NK-92 treated with Interleukin-12 subunit alpha and Interleukin-12 subunit beta, amount 100 ng/mL, for 24 hours (cell line): Measurements from ENCODE around the gene ABCA7.
A peak's percentile ranks its signal among the peaks of the same experiment; 100 is the strongest.

Experiments used
- DNase-seq: peaks from one replicate; lab custom pipeline; 2025; lab: John Stamatoyannopoulos, UW

Gene ABCA7

GRCh38 chr19:1040476-1041271 lies 767 bp downstream of the ABCA7 start:
- peak; percentile 52 for DNase-seq

- DNase-seq = no peak
These were observed 1.4 kb downstream of the ABCA7 start for GRCh38 chr19:1041272-1041834.

- DNase-seq = no peak
These were observed 2.2 kb downstream of the ABCA7 start for GRCh38 chr19:1041835-1042685.

- no peak for DNase-seq
These were observed 3.0 kb downstream of the ABCA7 start for GRCh38 chr19:1042689-1043511.

GRCh38 chr19:1045247-1045603 lies 5.3 kb downstream of the ABCA7 start:
- peak; percentile 47 for DNase-seq

- DNase-seq = no peak
These were observed 6.3 kb downstream of the ABCA7 start for GRCh38 chr19:1046117-1046626.

GRCh38 chr19:1046836-1047695 lies 7.2 kb downstream of the ABCA7 start:
- no peak for DNase-seq

GRCh38 chr19:1047696-1048147 lies 7.8 kb downstream of the ABCA7 start:
- DNase-seq = no peak

- no peak for DNase-seq
These were observed 9.2 kb downstream of the ABCA7 start for GRCh38 chr19:1049106-1049505.

- DNase-seq = no peak
These were observed 9.9 kb downstream of the ABCA7 start for GRCh38 chr19:1049800-1050199.

GRCh38 chr19:1050989-1051788 lies 11.3 kb downstream of the ABCA7 start:
- no peak for DNase-seq

- DNase-seq = no peak
These were observed 11.9 kb downstream of the ABCA7 start for GRCh38 chr19:1051791-1052190.

- DNase-seq = no peak
These were observed 12.6 kb downstream of the ABCA7 start for GRCh38 chr19:1052349-1052975.

- no peak for DNase-seq
These were observed 13.5 kb downstream of the ABCA7 start for GRCh38 chr19:1053176-1054101.

- no peak for DNase-seq
These were observed 14.5 kb downstream of the ABCA7 start for GRCh38 chr19:1054102-1055027.

- no peak for DNase-seq
These were observed 15.1 kb downstream of the ABCA7 start for GRCh38 chr19:1055028-1055425.
